Calu3 (cell line): ENCODE data around the gene DPY30. TPM values are rescaled to one million over a fixed set of nuclear protein-coding genes. Genes with fewer than 3 reads are reported as not detected.

Experiments
- Bru-seq: library from RNA; stranded (reverse); fragments of 400-500 nt; gene quantifications from one replicate; lab custom pipeline; 2021; lab: Mats Ljungman, UMichigan
- BruChase-seq, 2 experiments: library from RNA; stranded (reverse); fragments of 400-500 nt; gene quantifications; one replicate each; lab custom pipeline; 2021; lab: Mats Ljungman, UMichigan
- BruUV-seq: library from RNA; stranded (reverse); fragments of 400-500 nt; replicated peaks from 2 replicates; lab custom pipeline; 2021; lab: Mats Ljungman, UMichigan
- CTCF ChIA-PET: fragments of 300-600 bp; sonication (Branson Sonifier 250); formaldehyde crosslinking; loops from one replicate; lab custom pipeline; 2022; ENCODE audit warnings: antibody characterized with exemption; lab: Charles Lee
- DNase-seq: peaks from one replicate; pipeline ENCODE4 v3.0.0; 2022
- H3K27ac Mint-ChIP-seq: one replicate; pipeline ENCODE4 v1.8.0; 2022; ENCODE audit warnings: mixed read lengths; ENCODE audit not compliant: unreplicated experiment
- H3K27me3 Mint-ChIP-seq: one replicate; pipeline ENCODE4 v1.8.0; 2022; ENCODE audit warnings: mixed read lengths; ENCODE audit not compliant: unreplicated experiment
- H3K36me3 Mint-ChIP-seq: one replicate; pipeline ENCODE4 v1.8.0; 2022; ENCODE audit warnings: mild to moderate bottlenecking, moderate library complexity, mixed read lengths; ENCODE audit not compliant: insufficient read depth, unreplicated experiment
- H3K4me1 Mint-ChIP-seq: one replicate; pipeline ENCODE4 v1.8.0; 2022; ENCODE audit warnings: mild to moderate bottlenecking, low read depth, mixed read lengths; ENCODE audit not compliant: unreplicated experiment
- H3K4me3 Mint-ChIP-seq: one replicate; pipeline ENCODE4 v1.8.0; 2022; ENCODE audit warnings: mild to moderate bottlenecking, low read depth, moderate library complexity, mixed read lengths; ENCODE audit not compliant: unreplicated experiment
- H3K9me3 Mint-ChIP-seq: one replicate; pipeline ENCODE4 v1.8.0; 2022; ENCODE audit warnings: low read depth, mixed read lengths; ENCODE audit not compliant: unreplicated experiment
- intact Hi-C: fragments of 100-400 bp; cut with micrococcal nuclease; formaldehyde crosslinking; loops from one replicate; pipeline ENCODE4 v1.10.0; 2022; ENCODE audit not compliant: unreplicated experiment
- long read RNA-seq: library from polyadenylated mRNA; stranded (forward); transcript quantifications from one replicate; pipeline ENCODE4 v2.0.0, GENCODE V29; 2022
- total RNA-seq: library from RNA; stranded (reverse); gene quantifications from 2 replicates; pipeline ENCODE4 v1.2.3, GENCODE V29; 2022
- TF ChIP-seq, protein P1 (sequence below): fragments of 200-600 bp; IDR thresholded peaks from one replicate; pipeline ENCODE4 v1.8.0; 2022; ENCODE audit warnings: antibody characterized with exemption; ENCODE audit not compliant: unreplicated experiment

The DPY30 gene
- total RNA-seq (106 and 117 TPM in 2 replicates), Bru-seq, nascent RNA (percentile 77 among the genes with signal in this experiment), BruChase-seq, experiment 1, labeled RNA remaining after a 6-hour chase (percentile 82 among the genes with signal in this experiment), BruChase-seq, experiment 2, labeled RNA remaining after a 2-hour chase (percentile 72 among the genes with signal in this experiment)
- long read RNA-seq, transcript DPY30-202 (5 exons, 708 nt), result major isoform, 127 of 145 reads
- long read RNA-seq, transcript DPY30-201 (5 exons, 631 nt), result minor isoform, 5 of 145 reads
- long read RNA-seq, partial matches to known transcripts, result 4 of 145 reads
- long read RNA-seq, other reads (novel, unspliced or antisense), result 8 of 145 reads

DNA sequence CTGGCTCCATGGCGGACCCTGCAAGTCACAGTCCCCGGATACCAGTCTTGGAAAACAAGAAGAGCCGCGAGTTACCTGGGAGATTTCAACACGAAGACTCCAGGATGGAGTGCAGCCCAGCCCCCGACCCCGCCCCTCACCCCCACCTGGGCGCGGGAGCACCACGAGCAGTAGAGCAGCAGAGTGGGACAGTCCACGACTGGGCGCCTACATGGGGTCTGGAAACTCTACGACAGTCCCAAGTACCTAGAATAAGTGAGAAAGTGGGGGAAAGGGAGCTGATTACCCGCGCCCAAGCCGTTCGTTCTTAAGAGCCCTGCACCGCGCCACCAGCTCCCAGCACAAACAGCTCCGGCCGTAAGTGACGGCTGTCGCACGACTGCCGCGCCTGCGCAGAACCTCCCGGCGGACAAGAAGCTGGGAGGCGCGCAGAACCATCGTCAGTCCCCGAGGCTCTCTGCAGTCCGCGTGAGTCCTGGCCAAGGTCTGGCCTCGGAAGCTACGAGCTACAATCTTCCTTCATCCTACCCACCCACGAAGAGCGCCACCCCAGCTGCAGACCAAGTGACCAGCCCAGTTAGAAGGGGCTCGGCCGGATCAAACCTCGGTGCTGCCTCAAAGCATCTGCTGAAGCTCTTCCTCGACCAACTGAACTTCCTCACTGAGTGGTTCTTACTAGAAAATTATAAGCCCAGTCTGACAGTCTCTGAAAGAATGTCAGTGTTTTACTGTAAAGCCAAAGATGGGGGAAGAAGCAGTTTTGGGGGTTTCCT is at the start of gene DPY30:
Gene DPY30, minus strand, starts transcription at position 359 of the 773 bp plus-strand sequence. Its CDS starts 349 bp downstream, at position 10.
- H3K9me3 Mint-ChIP-seq, result no peaks in the 10 kb centered on the region
- peaks cover 18% of the 10 kb centered on the region for H3K36me3 Mint-ChIP-seq
- H3K4me1 Mint-ChIP-seq, result no peaks in the 10 kb centered on the region
- DNase-seq, result peak; percentile 90
- no peaks in the 10 kb centered on the region for H3K27me3 Mint-ChIP-seq
- H3K4me3 Mint-ChIP-seq, result peak within 1 kb of the TSS; percentile 93
- CTCF ChIA-PET, result interaction anchor here (1.3 to 1.4 kb wide), 2 partner anchors 23 to 31 kb away, joined by 8 to 21 read pairs; partner anchors contain the start of gene SPAST
- H3K27ac Mint-ChIP-seq, result peak within 1 kb of the TSS; percentile 93
- intact Hi-C loops, result no loop called here
- TF ChIP-seq, protein P1, sequence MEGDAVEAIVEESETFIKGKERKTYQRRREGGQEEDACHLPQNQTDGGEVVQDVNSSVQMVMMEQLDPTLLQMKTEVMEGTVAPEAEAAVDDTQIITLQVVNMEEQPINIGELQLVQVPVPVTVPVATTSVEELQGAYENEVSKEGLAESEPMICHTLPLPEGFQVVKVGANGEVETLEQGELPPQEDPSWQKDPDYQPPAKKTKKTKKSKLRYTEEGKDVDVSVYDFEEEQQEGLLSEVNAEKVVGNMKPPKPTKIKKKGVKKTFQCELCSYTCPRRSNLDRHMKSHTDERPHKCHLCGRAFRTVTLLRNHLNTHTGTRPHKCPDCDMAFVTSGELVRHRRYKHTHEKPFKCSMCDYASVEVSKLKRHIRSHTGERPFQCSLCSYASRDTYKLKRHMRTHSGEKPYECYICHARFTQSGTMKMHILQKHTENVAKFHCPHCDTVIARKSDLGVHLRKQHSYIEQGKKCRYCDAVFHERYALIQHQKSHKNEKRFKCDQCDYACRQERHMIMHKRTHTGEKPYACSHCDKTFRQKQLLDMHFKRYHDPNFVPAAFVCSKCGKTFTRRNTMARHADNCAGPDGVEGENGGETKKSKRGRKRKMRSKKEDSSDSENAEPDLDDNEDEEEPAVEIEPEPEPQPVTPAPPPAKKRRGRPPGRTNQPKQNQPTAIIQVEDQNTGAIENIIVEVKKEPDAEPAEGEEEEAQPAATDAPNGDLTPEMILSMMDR, result no peak
- no TSS peak for BruUV-seq

DNA sequence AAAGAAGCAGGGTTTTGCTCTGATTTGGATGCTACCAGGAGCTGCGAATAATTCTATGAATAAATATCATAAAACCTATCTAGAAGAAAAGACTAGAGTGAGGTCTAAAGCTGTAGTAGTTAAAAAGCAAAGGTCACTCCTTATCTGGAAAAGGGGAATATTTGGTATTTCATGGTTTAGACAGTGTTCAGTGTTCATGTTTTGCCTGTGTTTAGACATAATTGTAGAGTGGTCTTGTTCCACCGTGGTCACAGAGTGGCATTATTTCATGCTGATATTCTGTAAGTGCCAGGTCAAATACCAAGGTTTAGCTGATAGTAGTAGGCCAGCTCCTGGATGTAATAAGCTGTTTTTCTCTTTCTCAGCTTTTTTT is 34.5 kb upstream of the DPY30 start:
- Mint-ChIP-seq H3K36me3 (no peaks in the 10 kb centered on the region), H3K4me3 (no peak overlapping the region), H3K9me3 (no peaks in the 10 kb centered on the region), H3K27me3 (no peaks in the 10 kb centered on the region), H3K27ac (no peak overlapping the region), H3K4me1 (no peaks in the 10 kb centered on the region)
- no peak for DNase-seq
- BruUV-seq, result no TSS peak
- intact Hi-C loops, result no loop called here
- CTCF ChIA-PET, result no interaction called here
- TF ChIP-seq, protein P1, result no peak

DNA sequence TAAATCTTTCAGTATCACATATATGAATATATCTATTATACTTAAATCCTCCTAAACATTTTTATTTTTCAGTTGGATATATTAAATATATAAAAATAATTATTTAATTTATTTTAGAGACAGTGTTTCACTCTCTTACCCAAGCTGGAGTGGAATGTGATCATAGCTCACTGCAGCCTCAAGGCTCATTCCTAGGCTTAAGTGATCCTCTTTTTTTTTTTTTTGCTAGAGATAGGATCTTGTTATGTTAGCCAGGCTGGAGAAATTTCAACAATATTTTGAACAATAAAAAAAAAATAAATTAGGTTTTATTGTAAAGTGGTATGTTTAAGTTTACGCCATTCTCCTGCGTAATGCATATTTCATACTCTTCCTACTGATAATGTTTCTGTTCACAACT is 27.9 kb upstream of the DPY30 start:
- CTCF ChIA-PET, result no interaction called here
- Mint-ChIP-seq H3K27me3 (no peaks in the 10 kb centered on the region), H3K36me3 (peaks cover 27% of the 10 kb centered on the region), H3K4me3 (no peak overlapping the region), H3K4me1 (peaks cover 10% of the 10 kb centered on the region), H3K27ac (no peak overlapping the region), H3K9me3 (no peaks in the 10 kb centered on the region)
- BruUV-seq, result no TSS peak
- DNase-seq, result no peak
- intact Hi-C loops, result no loop called here
- TF ChIP-seq, protein P1, result no peak

DNA sequence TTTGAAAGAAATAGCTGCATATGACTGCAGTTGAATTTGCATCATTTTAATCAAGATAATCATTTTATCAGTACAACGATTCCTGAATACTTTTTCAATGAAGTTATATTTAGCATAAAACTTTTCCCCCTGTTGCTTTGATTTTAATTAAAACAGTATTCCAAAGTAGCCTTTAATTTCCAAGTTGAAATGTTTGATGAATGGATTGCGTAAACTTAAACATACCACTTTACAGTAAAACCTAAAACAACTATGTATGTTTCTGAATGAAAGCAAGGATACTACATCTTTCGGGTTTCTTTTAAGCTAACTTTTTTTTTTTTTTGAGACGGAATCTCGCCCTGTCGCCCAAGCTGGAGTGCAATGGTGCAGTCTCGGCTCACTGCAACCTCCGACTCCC is 25.1 kb upstream of the DPY30 start:
- H3K4me1 Mint-ChIP-seq, result peaks cover 25% of the 10 kb centered on the region
- no peaks in the 10 kb centered on the region for H3K9me3 Mint-ChIP-seq
- DNase-seq, result no peak
- TF ChIP-seq, protein P1, result no peak
- no TSS peak for BruUV-seq
- intact Hi-C loops, result loop anchor here (5.0 kb wide), 1 partner anchor 57 kb away; no protein-coding TSS in a partner anchor
- H3K27me3 Mint-ChIP-seq, result no peaks in the 10 kb centered on the region
- H3K4me3 Mint-ChIP-seq, result peak overlapping the region; percentile 84
- peaks cover 35% of the 10 kb centered on the region for H3K36me3 Mint-ChIP-seq
- peak overlapping the region; percentile 58 for H3K27ac Mint-ChIP-seq
- CTCF ChIA-PET, result no interaction called here
